Caco-2 (cell line): ENCODE results near the gene CMTM2. TPM values are rescaled to one million over a fixed set of nuclear protein-coding genes. Genes with fewer than 3 reads are reported as not detected.

ENCODE experiments used
- BruUV-seq: library from RNA; stranded (reverse); fragments of 400-500 nt; replicated peaks from 2 replicates; lab custom pipeline; 2021; lab: Mats Ljungman, UMichigan
- CTCF ChIA-PET: fragments of 300-600 bp; sonication (Branson Sonifier 250); formaldehyde crosslinking; loops from one replicate; lab custom pipeline; 2022; ENCODE audit warnings: antibody characterized with exemption; lab: Charles Lee
- POLR2A ChIA-PET: fragments of 300-600 bp; sonication (Branson Sonifier 250); formaldehyde crosslinking; loops from one replicate; lab custom pipeline; 2022; ENCODE audit warnings: antibody characterized with exemption; lab: Charles Lee
- DNase-seq, 2 experiments: peaks; one replicate each; pipeline versions ENCODE4 v3.0.0 to v3.0.0-alpha.2; 2020 to 2022
- H3K27me3 ChIP-seq: replicated peaks from 2 replicates; pipeline ENCODE4 v1.6.0; 2011; ENCODE audit warnings: low read length; ENCODE audit not compliant: control insufficient read depth, insufficient read depth
- H3K36me3 ChIP-seq: 2 replicates; pipeline ENCODE4 v1.5.1; 2011; ENCODE audit warnings: low read length; ENCODE audit not compliant: control insufficient read depth, insufficient read depth
- H3K4me1 ChIP-seq: fragments of 250-450 bp; sonication (Bioruptor Pico); 2 replicates; pipeline ENCODE4 v1.5.1; 2020; ENCODE audit warnings: mild to moderate bottlenecking
- H3K4me3 ChIP-seq: 2 replicates; pipeline ENCODE4 v1.5.1; 2011; ENCODE audit warnings: low read depth, mild to moderate bottlenecking, control low read depth, low read length
- H3K9me3 ChIP-seq: fragments of 250-450 bp; sonication (Bioruptor Pico); 2 replicates; pipeline ENCODE4 v1.5.1; 2020; ENCODE audit warnings: mild to moderate bottlenecking, moderate library complexity
- H3K27ac Mint-ChIP-seq: one replicate; pipeline ENCODE4 v1.8.0; 2022; ENCODE audit warnings: mixed read lengths; ENCODE audit not compliant: unreplicated experiment
- H3K27me3 Mint-ChIP-seq: one replicate; pipeline ENCODE4 v1.8.0; 2022; ENCODE audit warnings: mixed read lengths; ENCODE audit not compliant: insufficient read depth, unreplicated experiment
- H3K36me3 Mint-ChIP-seq: one replicate; pipeline ENCODE4 v1.8.0; 2022; ENCODE audit warnings: mild to moderate bottlenecking, mixed read lengths; ENCODE audit not compliant: insufficient read depth, unreplicated experiment
- H3K4me1 Mint-ChIP-seq: one replicate; pipeline ENCODE4 v1.8.0; 2022; ENCODE audit warnings: low read depth, mixed read lengths; ENCODE audit not compliant: unreplicated experiment
- H3K4me3 Mint-ChIP-seq: one replicate; pipeline ENCODE4 v1.8.0; 2022; ENCODE audit warnings: mild to moderate bottlenecking, moderate library complexity, mixed read lengths; ENCODE audit not compliant: unreplicated experiment
- H3K9me3 Mint-ChIP-seq: one replicate; pipeline ENCODE4 v1.8.0; 2022; ENCODE audit warnings: mixed read lengths; ENCODE audit not compliant: unreplicated experiment
- intact Hi-C: fragments of 100-400 bp; cut with micrococcal nuclease; formaldehyde crosslinking; loops from one replicate; pipeline ENCODE4 v1.10.0; 2022; ENCODE audit not compliant: unreplicated experiment
- total RNA-seq: library from RNA; stranded (reverse); gene quantifications from 2 replicates; pipeline ENCODE4 v1.2.3, GENCODE V29; 2022
- TF ChIP-seq, protein P1 (sequence below), 2 experiments: fragments of 200-600 bp in 1 of 2; IDR thresholded peaks; 1 replicate in 1 of 2; 2 replicates in 1 of 2; pipeline versions ENCODE4 v1.5.1 to v1.8.0; 2011 to 2022; ENCODE audit warnings: antibody characterized with exemption in 1 of 2, control low read depth in 1 of 2, inconsistent platforms in 1 of 2, low read depth in 1 of 2, low read length in 1 of 2, mild to moderate bottlenecking in 1 of 2, moderate library complexity in 1 of 2; ENCODE audit not compliant: insufficient read depth in 1 of 2, severe bottlenecking in 1 of 2, unreplicated experiment in 1 of 2

The CMTM2 gene
- total RNA-seq, 1 experiment from 2014 or later, result not detected

DNA sequence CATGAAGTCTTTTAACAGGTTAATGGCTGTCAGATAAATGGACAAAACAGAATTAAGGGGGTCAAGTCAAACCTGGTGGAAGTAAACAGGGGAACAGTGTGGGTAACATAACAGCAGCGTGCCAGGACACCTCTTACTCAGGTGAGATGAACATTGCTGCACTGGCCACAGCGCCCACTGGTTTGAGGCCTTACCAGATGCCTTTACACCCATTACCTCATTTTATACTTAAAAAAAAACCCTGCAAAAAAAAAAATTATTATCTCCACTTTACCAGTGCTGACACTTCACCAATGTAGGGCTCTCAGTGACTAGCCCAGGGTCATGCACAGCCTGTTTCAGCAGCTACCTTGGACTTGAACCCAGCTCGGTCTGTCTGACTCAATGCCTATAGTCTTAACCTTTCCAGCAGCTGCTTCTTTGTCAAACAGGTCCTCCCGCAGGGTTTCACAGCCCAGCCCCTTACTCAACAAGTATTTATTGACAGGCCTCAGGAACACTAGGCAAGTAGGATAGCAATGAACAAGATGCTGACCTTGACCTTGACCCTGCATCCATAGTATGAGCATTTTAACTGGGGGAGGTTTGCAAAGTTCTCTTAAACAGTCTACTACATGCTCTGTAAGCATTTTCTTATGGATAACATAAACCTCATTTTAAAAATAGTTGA lies 55.4 kb downstream of the CMTM2 start:
- H3K4me1 ChIP-seq, result no peaks in the 10 kb centered on the region
- no peaks in the 10 kb centered on the region for H3K27me3 ChIP-seq
- Mint-ChIP-seq H3K4me1 (no peaks in the 10 kb centered on the region), H3K4me3 (no peak overlapping the region), H3K27me3 (no peaks in the 10 kb centered on the region), H3K36me3 (peaks cover 37% of the 10 kb centered on the region), H3K9me3 (no peaks in the 10 kb centered on the region), H3K27ac (no peak overlapping the region)
- DNase-seq, result no peak
- intact Hi-C loops, result no loop called here
- H3K4me3 ChIP-seq, result no peak overlapping the region
- TF ChIP-seq, protein P1, sequence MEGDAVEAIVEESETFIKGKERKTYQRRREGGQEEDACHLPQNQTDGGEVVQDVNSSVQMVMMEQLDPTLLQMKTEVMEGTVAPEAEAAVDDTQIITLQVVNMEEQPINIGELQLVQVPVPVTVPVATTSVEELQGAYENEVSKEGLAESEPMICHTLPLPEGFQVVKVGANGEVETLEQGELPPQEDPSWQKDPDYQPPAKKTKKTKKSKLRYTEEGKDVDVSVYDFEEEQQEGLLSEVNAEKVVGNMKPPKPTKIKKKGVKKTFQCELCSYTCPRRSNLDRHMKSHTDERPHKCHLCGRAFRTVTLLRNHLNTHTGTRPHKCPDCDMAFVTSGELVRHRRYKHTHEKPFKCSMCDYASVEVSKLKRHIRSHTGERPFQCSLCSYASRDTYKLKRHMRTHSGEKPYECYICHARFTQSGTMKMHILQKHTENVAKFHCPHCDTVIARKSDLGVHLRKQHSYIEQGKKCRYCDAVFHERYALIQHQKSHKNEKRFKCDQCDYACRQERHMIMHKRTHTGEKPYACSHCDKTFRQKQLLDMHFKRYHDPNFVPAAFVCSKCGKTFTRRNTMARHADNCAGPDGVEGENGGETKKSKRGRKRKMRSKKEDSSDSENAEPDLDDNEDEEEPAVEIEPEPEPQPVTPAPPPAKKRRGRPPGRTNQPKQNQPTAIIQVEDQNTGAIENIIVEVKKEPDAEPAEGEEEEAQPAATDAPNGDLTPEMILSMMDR (IDR thresholded peaks at IDR 0.05; ENCODE audit: insufficient read depth in 1 of 2, low read depth in 1 of 2, low read length in 1 of 2, severe bottlenecking in 1 of 2, unreplicated experiment in 1 of 2), result no peak
- no TSS peak for BruUV-seq
- CTCF ChIA-PET, result interaction anchor here (1.5 kb wide), 1 partner anchor 26 kb away, joined by 4 read pairs; no protein-coding TSS in a partner anchor
- H3K9me3 ChIP-seq, result no peaks in the 10 kb centered on the region
- peaks cover 1% of the 10 kb centered on the region for H3K36me3 ChIP-seq
- POLR2A ChIA-PET, result no interaction called here

DNA sequence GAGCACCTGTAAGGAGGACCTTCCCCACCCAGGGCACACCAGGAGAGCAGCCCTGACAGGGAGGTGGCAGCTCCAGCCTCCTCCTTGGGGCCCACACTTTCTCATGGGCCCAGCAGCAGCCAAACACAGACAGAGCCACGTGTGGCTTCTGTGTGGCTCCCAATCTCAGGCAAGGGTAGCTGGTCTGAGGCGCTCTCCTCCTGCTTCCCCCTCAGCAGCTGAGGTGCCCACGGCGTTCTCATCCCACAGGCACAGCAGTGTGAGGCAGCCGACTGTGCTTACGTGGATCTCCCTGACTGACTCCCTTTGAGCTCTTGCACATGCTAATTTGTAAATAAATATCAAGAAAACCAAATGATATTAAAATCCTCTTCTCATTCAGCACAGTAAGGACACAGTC lies 56.1 kb downstream of the CMTM2 start:
- Mint-ChIP-seq H3K36me3 (peaks cover 37% of the 10 kb centered on the region), H3K27ac (no peak overlapping the region), H3K4me3 (no peak overlapping the region), H3K4me1 (no peaks in the 10 kb centered on the region), H3K9me3 (no peaks in the 10 kb centered on the region), H3K27me3 (no peaks in the 10 kb centered on the region)
- intact Hi-C loops, result no loop called here
- ChIA-PET POLR2A (no interaction called here), CTCF (interaction anchor here (1.5 kb wide), 1 partner anchor 26 kb away, joined by 4 read pairs; no protein-coding TSS in a partner anchor)
- TF ChIP-seq, protein P1 (IDR thresholded peaks at IDR 0.05; ENCODE audit: insufficient read depth in 1 of 2, low read depth in 1 of 2, low read length in 1 of 2, severe bottlenecking in 1 of 2, unreplicated experiment in 1 of 2), result no peak
- H3K4me1 ChIP-seq, result no peaks in the 10 kb centered on the region
- no peak for DNase-seq
- BruUV-seq, result no TSS peak
- H3K4me3 ChIP-seq, result no peak overlapping the region
- H3K9me3 ChIP-seq, result no peaks in the 10 kb centered on the region
- peaks cover 1% of the 10 kb centered on the region; the same call in 1 of the 2 replicates for H3K36me3 ChIP-seq
- H3K27me3 ChIP-seq, result no peaks in the 10 kb centered on the region

DNA sequence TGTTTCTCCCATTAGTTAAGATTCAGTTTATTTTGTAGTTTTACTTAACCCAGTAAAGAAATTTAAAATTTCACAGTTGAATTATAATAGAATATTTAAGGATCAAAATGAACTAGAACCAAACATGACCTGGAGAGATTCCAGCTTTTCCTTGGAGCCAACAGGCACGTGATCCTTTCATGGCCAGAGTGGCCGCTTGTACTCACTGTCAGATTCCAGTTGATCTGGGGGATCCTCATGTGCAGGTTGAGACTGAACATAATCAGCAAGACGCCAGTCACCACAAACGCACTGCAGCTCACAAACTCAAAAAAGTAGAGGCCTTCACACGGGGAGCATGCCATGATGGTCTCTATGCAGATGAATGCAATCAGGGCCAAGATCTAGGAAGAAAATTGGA lies 56.9 kb downstream of the CMTM2 start:
- Mint-ChIP-seq H3K27ac (no peak overlapping the region), H3K9me3 (no peaks in the 10 kb centered on the region), H3K36me3 (peaks cover 37% of the 10 kb centered on the region), H3K27me3 (no peaks in the 10 kb centered on the region), H3K4me3 (no peak overlapping the region), H3K4me1 (no peaks in the 10 kb centered on the region)
- Histone ChIP-seq H3K36me3 (peaks cover 1% of the 10 kb centered on the region; the same call in 1 of the 2 replicates), H3K27me3 (no peaks in the 10 kb centered on the region), H3K4me3 (no peak overlapping the region), H3K4me1 (no peaks in the 10 kb centered on the region), H3K9me3 (no peaks in the 10 kb centered on the region)
- no TSS peak for BruUV-seq
- no peak for DNase-seq
- ChIA-PET POLR2A (no interaction called here), CTCF (interaction anchor here (1.5 kb wide), 1 partner anchor 27 kb away, joined by 4 read pairs; no protein-coding TSS in a partner anchor)
- intact Hi-C loops, result no loop called here
- TF ChIP-seq, protein P1 (IDR thresholded peaks at IDR 0.05; ENCODE audit: insufficient read depth in 1 of 2, low read depth in 1 of 2, low read length in 1 of 2, severe bottlenecking in 1 of 2, unreplicated experiment in 1 of 2), result no peak
